GM21526 (cell line): ENCODE results near the gene BCL2L1.

Source experiments
- ATAC-seq: cut with Tn5 transposase; IDR thresholded peaks from one replicate; pipeline ENCODE4 v1.9.1; 2021; ENCODE audit warnings: moderate library complexity; ENCODE audit not compliant: unreplicated experiment, low FRiP score

The BCL2L1 gene

DNA sequence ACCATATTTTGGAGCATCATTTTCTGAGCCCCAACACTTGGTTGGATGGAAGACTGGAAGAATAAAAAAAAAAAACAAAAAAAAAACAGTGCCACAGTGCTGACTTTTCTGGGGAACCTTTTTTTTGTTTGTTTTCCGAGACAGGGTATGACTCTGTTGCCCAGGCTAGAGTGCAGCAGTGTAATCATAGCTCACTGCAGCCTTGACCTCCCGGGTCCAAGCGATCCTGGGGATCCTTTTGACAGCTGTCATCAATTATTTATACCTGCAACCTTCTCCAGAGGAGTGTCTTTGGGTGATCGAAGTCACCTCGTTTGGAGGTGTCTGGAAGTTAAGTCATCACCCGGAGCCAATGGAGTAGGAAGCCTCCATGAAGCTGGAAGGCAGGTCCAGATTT lies 8.7 kb upstream of the BCL2L1 start:
- no peak for ATAC-seq

DNA sequence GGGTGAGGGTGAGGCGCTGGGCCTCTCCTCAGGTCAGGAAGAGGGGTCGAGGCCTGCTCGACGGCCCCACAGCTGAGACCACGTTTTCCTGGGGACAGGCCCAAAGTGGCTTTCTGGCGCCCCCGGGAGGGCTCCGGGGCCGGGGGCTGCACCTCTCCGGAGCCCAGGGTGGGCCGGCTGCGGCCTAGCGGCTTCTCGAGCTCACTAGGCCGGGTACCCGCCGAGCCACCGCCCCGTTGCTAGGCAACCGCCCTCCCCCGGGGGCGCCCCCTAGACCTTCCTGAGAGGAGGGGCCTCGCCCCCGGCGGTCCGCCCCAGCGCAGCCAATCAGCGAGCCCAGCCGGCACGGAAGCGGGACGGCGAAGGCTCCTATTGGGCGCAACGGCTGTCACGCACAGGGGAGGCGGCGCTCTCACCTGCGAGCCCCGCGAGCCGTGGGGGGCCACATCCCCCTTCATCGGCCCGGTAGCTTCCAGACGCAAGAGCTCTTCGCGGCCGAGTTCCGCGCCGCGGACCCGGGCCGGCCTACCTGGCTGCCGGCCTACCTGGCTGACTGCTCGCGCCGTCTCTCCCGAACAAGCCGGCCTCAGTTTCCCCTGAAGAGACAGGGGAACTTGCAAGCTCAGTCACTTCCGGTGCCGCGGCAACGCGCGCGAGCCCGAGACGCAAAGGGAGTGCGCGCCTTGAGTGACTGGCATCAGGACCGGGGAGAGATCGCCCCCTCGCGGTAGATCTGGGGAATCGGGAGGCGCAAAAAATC lies 831 bp upstream of the BCL2L1 start:
- peak; percentile 80 for ATAC-seq

DNA sequence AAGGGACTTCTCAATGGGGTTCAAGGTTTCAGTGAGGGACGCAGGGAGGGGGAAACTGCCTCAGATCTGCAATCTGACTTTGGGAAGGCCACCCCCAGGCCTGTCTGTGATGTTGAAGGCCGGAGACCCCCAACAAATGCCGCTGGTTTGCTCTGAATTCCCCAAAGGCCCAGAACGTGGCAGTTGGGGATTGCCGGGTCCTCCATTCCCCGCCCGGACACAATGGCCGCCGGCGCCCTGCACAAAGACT lies 326 bp upstream of the BCL2L1 start:
- ATAC-seq, result no peak

DNA sequence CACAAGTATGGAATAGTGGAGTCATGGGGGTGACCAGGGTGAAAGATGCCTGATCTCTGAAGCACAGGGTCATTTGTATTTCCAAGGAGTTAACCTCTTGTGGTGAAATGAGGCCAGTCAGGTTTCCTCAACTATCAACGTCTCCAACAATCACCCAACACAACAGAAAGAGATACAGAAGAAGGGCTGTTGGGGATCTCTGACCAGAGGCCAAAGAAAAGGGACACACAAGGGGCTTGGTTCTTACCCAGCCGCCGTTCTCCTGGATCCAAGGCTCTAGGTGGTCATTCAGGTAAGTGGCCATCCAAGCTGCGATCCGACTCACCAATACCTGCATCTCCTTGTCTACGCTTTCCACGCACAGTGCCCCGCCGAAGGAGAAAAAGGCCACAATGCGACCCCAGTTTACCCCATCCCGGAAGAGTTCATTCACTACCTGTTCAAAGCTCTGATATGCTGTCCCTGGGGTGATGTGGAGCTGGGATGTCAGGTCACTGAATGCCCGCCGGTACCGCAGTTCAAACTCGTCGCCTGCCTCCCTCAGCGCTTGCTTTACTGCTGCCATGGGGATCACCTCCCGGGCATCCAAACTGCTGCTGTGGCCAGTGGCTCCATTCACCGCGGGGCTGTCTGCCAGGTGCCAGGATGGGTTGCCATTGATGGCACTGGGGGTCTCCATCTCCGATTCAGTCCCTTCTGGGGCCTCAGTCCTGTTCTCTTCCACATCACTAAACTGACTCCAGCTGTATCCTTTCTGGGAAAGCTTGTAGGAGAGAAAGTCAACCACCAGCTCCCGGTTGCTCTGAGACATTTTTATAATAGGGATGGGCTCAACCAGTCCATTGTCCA lies 1.0 kb downstream of the BCL2L1 start:
- ATAC-seq, result no peak

DNA sequence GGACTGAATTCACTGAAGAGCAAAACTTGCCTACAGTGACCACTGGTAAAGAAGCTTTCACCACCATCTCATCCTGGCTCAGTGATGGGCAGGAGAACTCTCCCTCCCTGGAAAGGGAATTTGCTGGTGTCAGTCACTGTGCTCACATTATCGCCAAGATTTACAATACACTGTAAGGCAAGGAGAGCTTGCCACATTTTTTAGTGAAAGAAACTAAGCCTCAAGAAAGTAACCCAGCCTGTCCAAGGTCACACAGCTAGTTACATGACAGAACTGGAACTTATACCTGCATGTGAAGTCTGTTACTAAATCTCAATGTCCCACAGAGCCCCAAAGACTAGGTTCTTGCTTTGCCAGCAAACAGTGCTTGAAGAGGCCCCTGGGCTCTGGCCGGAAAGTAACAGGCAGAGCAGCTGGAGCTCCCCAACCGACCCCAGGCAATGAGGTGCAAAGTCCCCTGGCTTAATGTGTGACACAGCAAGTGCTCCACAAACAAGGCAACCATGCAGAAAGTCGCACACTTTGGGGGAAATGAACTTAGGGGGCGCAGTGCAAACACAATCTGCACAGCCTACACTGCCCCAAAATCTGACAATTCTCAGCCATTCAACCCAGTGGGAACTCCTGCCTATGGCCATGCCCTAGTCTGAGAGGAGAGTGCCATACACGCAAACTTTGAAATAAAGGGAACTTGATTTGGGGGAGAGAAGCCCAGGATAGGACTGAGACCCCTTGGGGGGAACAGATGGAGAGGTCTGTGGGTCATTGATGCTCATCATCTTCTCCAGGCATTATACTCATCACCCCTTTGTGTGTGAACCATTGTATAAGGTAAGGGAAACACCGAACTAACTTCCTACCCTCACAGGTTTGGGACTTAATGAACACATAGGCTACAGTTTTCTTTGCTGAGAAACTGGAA lies 1.9 kb downstream of the BCL2L1 start:
- ATAC-seq, result no peak

DNA sequence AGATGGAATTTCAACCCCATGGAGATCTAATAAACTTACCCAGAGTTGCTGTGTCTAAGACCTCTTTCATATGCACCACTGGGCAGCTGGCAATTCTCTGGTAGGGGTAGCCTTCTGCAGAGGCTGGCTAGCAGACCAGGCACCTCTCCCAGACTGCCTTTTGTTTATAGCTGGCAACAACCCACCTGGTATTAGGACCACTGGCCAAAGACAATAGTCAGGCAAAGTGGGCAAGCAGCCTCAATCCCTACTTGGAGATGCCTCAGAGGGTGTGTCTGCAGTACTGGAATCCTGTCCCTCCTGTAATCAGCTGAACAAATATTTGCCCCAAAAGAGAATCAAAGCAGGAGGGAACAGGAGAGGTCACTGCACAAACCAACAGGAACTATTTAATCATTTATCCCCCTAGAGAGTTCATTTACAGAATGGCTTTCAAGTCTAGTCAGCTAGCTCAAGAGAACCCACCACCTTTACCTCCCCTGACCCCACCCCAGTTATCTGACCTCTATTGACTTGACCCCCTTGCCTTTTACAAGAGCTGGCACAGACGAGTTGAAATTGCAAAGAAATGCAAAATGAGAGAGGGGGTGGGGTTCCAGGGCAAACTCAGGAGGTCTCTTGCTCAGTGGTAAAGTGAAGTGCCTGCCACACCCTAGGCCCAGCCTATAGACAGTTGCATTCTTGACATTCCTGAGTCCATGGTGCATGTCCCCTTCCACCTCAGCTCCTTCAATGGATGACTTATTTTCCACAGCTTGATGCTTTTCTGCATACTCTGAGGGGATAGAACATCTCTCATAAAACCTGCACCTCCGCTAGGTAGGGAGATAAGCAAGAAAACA lies 2.8 kb downstream of the BCL2L1 start:
- no peak for ATAC-seq

DNA sequence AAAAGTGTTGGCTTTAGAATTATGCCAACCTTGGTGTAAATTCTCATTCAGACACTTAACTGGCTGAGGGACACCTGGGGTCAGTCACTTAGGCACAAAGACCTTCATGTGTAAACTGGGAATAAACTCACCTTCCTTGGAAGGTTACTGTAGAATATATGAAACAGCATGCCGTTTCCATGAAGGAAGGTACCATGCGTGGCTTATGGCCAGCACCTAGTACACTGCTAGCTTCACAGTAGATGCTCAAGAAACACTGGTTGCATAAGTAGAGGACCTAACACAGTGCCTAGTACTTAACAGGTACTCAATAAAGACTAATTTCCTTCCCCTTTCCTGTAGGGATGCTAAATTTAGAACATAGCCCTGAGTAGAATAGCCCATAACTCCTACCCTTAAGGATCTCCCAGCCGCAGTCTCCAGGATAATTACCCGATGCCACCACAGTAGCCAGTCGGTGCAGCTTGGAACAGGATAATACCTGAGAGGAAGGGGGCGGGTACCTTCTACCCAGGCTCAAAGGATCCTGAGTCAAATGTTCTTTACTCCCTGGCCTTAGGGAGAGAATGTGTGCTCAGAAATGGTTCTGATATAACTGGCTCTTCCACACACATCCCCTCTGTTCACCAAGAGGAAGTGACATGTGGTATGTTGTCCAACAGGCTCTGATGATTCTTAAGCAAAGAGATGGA lies 3.6 kb downstream of the BCL2L1 start:
- ATAC-seq, result no peak

DNA sequence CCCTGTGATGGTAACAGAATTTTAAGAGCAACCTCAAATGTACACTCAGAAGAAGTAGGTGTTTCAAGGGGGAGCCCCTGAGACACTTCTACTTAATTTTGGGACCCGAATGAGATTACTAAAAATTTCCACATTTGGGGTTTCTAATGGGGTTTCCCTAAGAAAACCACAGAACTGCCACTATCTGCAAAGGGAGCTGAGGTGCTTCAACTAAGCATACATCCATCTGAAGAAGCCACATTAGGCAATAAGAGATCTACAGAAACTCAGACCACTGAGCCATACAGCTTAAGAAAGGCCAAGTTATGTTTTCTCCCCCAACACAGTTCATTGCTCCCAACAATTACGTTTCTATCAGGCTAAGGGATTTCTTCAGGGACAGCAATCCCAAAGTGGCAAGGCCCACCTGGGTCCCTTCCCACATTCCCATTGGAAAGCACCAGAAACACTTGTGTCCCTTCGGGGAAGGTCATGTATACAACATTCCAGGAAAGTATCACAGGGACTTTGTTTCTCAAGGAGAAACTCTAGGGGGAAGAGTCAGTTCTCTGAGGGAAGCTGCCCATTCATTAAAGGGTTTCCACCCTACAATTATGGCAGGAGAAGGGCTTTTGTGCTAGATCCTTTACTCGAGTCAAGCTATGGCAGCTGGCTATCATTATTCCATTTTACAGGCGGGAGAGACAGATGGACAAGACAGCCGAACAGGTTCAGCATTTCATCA lies 5.0 kb downstream of the BCL2L1 start:
- no peak for ATAC-seq

DNA sequence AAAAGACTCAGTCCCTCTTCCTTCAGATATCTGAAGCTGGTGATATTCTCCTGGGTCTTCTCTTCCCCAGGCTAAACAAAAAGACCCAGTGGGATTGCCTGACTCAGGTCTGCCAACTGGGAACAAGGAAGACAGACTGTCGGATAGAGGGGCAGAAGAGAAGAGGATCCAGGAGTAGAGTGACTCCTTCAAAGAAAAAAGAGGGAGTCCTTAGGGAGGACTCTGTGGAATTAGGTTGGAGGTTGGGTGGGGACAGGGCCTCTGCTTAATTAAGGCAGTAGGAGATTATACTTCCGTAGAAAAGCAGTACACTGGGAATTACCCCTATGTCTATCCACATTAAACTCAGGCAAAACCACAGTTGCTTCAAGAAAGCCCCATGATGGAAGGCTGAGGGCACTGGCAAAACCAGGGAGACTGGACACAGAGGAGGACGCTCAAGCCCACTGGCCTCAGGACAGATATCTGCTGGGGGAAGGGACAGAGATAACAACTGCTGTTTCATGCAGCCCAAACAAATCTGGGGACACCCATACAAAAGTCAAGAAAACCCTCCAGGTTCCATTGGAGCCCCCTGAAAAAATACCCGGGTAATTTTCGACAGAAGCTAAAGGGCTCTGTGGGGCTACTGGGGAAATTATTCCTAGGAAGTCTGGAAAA lies 5.7 kb downstream of the BCL2L1 start:
- no peak for ATAC-seq

DNA sequence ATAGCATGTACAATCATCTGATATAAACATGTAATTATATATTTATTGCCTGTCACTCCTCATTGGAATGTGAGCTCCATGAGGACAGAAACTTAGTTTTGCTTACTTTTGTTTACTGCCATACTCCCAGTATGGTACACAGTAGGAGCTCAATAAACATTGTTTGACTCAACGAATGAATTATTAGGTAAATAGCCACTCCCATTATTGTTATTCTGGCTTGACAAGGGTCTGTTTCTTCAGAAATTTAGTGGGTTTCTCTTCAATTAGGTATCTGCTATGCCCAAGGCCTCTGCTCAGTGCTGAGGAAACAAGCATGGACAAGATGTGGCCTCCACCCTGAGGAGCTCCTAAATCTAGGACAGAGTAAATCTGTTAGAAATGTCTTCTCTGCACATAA lies 6.3 kb downstream of the BCL2L1 start:
- ATAC-seq, result no peak

DNA sequence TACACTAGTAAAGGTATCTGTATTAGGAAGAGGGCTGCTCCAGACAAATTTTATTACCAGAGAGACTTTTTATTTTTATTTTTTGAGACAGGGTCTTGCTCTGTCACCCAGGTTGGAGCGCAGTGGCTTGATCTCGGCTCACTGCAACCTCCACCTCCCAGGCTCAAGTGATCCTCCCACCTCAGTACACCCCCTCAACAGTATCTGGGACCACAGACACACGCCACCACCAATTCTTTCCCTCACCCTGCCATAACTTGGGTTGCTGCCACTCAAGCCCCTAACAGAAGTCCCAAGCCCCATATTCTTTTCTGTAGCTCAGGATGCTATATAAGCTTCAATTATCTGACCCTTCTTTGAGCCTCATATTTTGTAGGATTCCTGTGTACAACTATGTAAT lies 6.9 kb downstream of the BCL2L1 start:
- ATAC-seq, result no peak

DNA sequence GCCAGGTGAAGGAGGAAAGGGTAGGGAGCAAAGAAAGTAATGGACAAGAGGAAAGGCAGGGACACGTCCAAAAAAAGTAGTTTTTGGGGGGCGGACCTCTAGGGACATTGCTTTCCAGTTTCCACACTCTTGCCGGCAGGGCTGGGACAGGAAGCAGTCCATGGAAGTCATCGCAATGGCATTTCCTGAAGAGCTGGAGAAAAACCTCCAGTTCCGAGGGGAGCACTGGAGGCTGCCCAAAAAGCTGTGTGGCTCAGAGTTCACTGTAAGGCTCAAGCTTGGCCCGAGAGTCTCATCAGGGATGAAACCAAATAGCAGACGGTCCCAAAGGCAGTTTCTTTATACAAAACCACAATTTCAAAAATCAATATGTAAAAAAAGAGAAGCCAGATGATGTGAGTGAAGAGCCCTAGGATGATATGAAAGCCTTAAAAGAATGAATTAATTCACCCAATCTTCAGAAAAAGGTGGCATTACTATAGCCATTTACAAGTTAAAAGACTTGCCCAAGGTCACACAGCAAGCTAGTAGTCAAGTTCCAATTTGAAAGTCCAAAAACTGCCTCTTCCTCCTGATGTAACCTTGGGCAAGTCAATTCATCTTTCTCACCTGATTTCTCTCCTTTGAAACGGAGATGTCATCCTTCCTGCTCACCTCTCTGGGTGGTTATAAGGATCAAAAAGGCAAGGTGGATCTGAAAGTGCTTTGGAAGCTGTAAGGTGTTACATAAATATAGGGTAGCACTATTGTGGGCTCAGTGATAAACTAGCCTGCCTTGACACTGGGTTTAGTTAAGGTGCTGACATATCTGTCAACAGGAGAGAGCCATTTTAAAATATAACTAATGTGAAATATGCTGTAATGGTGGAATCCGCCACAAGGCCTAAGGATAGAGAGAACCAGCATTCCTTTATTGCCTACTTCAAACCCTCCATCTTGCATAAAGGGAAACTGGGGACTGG lies 9.1 kb downstream of the BCL2L1 start:
- no peak for ATAC-seq

DNA sequence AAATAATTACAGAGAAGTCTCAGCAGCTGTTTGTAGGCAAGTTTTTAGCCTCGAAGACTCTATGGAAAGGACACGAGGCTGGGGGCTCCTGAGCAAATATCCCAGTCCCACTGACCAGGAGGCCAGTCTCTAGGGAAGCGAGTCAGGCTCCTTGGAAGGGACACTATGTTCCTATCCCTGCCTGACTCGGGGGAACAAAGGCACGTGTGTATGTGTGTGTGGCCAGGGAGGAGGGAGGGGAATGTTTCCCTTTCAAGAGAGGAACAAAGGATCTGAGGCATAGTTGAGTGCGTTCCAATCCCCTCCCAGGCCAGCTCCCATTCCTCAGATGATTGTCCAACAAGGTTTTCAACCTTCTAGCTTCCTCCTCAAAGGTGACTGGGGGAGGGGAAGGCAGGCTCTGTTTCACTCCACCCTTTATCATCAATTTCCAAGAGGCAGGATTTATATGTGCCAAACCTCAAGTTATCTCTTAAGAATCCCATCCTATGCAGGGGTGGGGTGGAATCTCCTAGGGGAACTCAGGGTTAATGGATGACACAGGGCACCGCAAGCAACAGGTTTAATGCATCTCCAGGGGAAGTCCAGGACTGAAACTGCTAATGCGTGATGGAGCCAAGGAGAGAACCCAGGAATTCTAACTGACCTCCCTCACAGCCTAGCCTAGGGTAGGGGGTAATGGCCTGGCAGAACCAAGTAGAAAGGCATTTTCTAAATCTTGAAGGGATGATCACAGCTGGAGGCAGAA lies 9.9 kb downstream of the BCL2L1 start:
- no peak for ATAC-seq

DNA sequence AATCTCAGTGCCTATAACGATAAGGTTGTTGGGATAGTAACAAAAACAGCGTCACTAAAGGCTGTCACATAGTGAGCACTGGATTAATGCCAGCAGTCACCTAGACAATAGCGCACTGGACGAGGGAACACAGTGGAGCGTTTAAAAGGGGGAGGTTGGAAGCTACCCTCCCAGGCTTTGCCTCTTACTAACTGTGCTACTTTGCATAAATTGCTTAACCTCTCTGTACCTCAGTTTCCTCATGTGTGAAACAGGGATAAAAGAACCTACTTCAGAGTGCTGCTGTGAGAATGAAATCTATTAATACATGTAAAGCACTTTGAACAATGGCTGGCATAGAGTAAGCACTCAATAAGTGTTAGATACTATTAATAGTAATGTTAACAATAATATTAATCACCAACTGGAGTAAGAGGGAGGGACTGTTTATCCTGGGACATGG lies 10.5 kb downstream of the BCL2L1 start:
- ATAC-seq, result no peak

DNA sequence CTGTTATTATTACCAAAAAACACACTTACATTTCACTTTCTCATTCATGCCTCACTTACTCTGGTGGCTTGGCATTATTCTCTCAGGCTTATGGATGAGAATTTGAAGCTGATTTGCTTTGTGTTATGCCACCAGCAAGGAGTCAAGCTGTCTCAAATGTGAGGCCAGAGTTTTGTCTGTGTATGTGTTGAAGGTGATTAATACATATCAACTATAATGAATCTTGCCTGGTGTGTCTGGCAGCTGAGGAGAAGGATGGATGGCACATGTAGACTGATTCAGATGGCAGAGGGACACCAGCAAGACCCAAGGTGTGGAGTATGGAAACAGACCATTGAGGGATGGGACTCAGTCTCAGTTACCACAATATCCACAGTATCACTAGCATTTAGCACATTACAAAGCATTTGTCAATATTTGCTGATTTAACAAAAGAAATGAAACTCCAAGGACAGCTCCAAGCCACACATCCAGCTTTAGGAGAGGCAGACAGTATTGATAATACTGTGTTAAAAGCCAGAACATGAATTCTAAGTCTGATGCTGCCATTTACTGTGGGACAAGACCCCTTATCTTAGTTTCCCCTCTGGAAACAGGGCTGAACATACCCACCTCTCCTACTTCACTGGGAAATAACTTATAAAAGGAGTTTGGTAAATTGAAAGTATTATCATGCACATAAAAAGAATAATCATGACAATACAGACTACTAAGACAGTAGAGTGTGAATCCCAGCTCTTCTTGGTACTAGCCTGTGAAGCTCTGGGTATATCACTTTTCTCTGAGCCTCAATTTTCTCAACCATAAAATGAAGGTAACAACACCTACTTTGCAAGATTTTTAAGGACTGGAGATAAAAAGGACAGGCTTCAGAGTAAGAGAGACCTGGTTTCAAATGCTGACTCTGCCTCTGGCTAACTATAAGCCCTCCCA lies 11.2 kb downstream of the BCL2L1 start:
- no peak for ATAC-seq
